ENCODE data around the gene PKDREJ.
"Not testable (repeated sequence)": the region's sequence is repeated elsewhere in the genome, so short reads cannot be mapped to it uniquely, and the experiment has no call there.

DNA sequence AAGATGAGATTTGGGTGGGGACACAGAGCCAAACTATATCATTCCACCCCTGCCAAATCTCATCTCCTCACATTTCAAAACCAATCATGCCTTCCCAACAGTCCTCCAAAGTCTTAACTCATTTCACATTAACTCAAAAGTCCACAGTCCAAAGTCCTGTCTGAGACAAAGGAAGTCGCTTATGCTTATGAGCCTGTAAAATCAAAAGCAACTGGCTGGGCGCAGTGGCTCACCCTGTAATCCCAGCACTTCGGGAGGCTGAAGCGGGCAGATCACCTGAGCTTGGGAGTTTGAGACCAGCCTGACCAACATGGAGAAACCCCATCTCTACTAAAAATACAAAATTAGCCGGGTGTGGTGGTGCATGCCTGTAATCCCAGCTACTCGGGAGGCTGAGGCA, 1.4 kb upstream of the PKDREJ start:
- not testable (repeated sequence) for TF ChIP-seq EZH2phosphoT487 (IDR thresholded peaks at IDR 0.05; ENCODE audit: borderline replicate concordance, low read depth, low read length); CTCF (conservative IDR thresholded peaks at IDR 0.05; ENCODE audit: low read length)
